HepG2 (cell line): Measurements from ENCODE around the gene PIK3R3. TPM values are rescaled to one million over a fixed set of nuclear protein-coding genes. Genes with fewer than 3 reads are reported as not detected.
A peak's percentile ranks its signal among the peaks of the same experiment; 100 is the strongest.

Experiments
- ATAC-seq: fragments of 200-7000 bp; cut with Tn5 transposase; 3 replicates; pipeline ENCODE4 v1.9.1; 2020; ENCODE audit warnings: mild to moderate bottlenecking, moderate library complexity
- BruUV-seq: library from RNA; stranded (reverse); fragments of 400-500 nt; replicated peaks from 2 replicates; lab custom pipeline; 2021; lab: Mats Ljungman, UMichigan
- CTCF ChIA-PET: fragments of 300-600 bp; formaldehyde crosslinking; extraction: SDS; loops from one replicate; lab custom pipeline; 2021; ENCODE audit warnings: low total read pairs, inconsistent platforms, low intra/inter-chr PET ratio; lab: Yijun Ruan, JAX
- POLR2A ChIA-PET: fragments of 350-600 bp; sonication (Branson Sonifier 250); formaldehyde crosslinking; loops from one replicate; lab custom pipeline; 2020; ENCODE audit warnings: antibody characterized with exemption, inconsistent platforms; lab: Yijun Ruan, JAX
- DNase-seq: peaks from one replicate; pipeline ENCODE4 v3.0.0-alpha.2; 2015; ENCODE audit warnings: low spot score
- FAIRE-seq: peaks from 3 replicates; lab custom pipeline; 2011; peaks lifted over from hg19 to GRCh38; lab: Jason Lieb, UNC
- H2AFZ ChIP-seq: one replicate; pipeline ENCODE4 v1.6.1; 2011; ENCODE audit warnings: low read length, inconsistent platforms
- H3K27ac ChIP-seq: fragments of 300-600 bp; 3 replicates; pipeline ENCODE4 v1.8.0; 2011; ENCODE audit warnings: mixed run types, mild to moderate bottlenecking, mixed read lengths, low read length, inconsistent platforms; ENCODE audit not compliant: insufficient read depth; ENCODE audit errors: extremely low read length
- H3K27me3 ChIP-seq, 2 experiments: fragments of 200-600 bp in 1 of 2; 2 replicates in 1 of 2; 3 replicates in 1 of 2; pipeline versions ENCODE4 v1.6.0 to v1.8.0; 2011; ENCODE audit warnings: low read length in 2 of 2, mild to moderate bottlenecking in 2 of 2, moderate library complexity in 2 of 2, inconsistent platforms in 1 of 2; ENCODE audit not compliant: insufficient read depth in 2 of 2, control insufficient read depth in 1 of 2
- H3K36me3 ChIP-seq, 2 experiments: fragments of 200-600 bp in 1 of 2; replicated peaks in 1 of 2; 2 replicates in 1 of 2; 3 replicates in 1 of 2; pipeline versions ENCODE4 v1.5.1 to v1.8.0; 2011; ENCODE audit warnings: low read length in 2 of 2, inconsistent platforms in 1 of 2; ENCODE audit not compliant: insufficient read depth in 2 of 2, control insufficient read depth in 1 of 2
- H3K4me1 ChIP-seq: 2 replicates; pipeline ENCODE4 v1.5.1; 2012; ENCODE audit warnings: low read length, inconsistent platforms; ENCODE audit not compliant: insufficient read depth
- H3K4me2 ChIP-seq: 2 replicates; pipeline ENCODE4 v1.6.0; 2011; ENCODE audit warnings: low read depth, low read length, inconsistent platforms
- H3K4me3 ChIP-seq, 3 experiments: fragments of 200-600 bp in 1 of 3; sonication (generic), shearing (Covaris generic) in 1 of 3; replicated peaks in 1 of 3; 2 replicates each; pipeline ENCODE4 v1.5.1; 2011 to 2016; ENCODE audit warnings: low read length in 3 of 3, inconsistent platforms in 2 of 3, low read depth in 2 of 3, mild to moderate bottlenecking in 2 of 3, control low read depth in 1 of 3, mixed read lengths in 1 of 3; ENCODE audit not compliant: insufficient read depth in 1 of 3
- H3K79me2 ChIP-seq: one replicate; pipeline ENCODE4 v1.6.1; 2011; ENCODE audit warnings: low read length, inconsistent platforms; ENCODE audit not compliant: insufficient read depth
- H3K9ac ChIP-seq: 2 replicates; pipeline ENCODE4 v1.6.0; 2011; ENCODE audit warnings: mild to moderate bottlenecking, low read depth, low read length, inconsistent platforms; ENCODE audit not compliant: insufficient read depth
- H3K9me3 ChIP-seq: 2 replicates; pipeline ENCODE4 v1.5.1; 2012; ENCODE audit warnings: mild to moderate bottlenecking, low read length
- H4K20me1 ChIP-seq: 2 replicates; pipeline ENCODE4 v1.6.0; 2011; ENCODE audit warnings: inconsistent platforms, mild to moderate bottlenecking, low read length, moderate library complexity; ENCODE audit not compliant: insufficient read depth
- ASH2L ChIP-seq: fragments of 300-600, 200-600 bp; sonication (generic); IDR thresholded peaks from 2 replicates; pipeline ENCODE4 v1.7.0; 2017; ENCODE audit warnings: low read depth, mild to moderate bottlenecking, moderate library complexity, mixed read lengths, low read length; ENCODE audit not compliant: insufficient read length
- CHCHD3 ChIP-seq: sonication (generic); formaldehyde crosslinking; IDR thresholded peaks from 2 replicates; pipeline ENCODE4 v1.8.0; 2022; ENCODE audit warnings: mild to moderate bottlenecking, missing genetic modification reagents, moderate library complexity
- CREB1 ChIP-seq, 2 experiments: fragments of 450-650 bp in 1 of 2; IDR thresholded peaks; 2 replicates each; pipeline ENCODE4 v1.6.1; 2016 to 2017; ENCODE audit warnings: control low read depth in 1 of 2, mild to moderate bottlenecking in 1 of 2, missing compliant biosample characterization in 1 of 2, missing genetic modification characterization in 1 of 2
- CSRNP1 ChIP-seq: sonication (generic); formaldehyde crosslinking; IDR thresholded peaks from 2 replicates; pipeline ENCODE4 v1.8.1; 2023; ENCODE audit warnings: mild to moderate bottlenecking, missing genetic modification reagents
- GZF1 ChIP-seq: sonication (generic); formaldehyde crosslinking; IDR thresholded peaks from 2 replicates; pipeline ENCODE4 v1.5.1; 2020; ENCODE audit warnings: mild to moderate bottlenecking, missing genetic modification reagents
- MEF2D ChIP-seq: sonication (generic); formaldehyde crosslinking; IDR thresholded peaks from 2 replicates; pipeline ENCODE4 v1.5.1; 2020; ENCODE audit warnings: mild to moderate bottlenecking, missing genetic modification reagents
- MXI1 ChIP-seq: IDR thresholded peaks from 3 replicates; pipeline ENCODE4 v1.6.1; 2012; ENCODE audit warnings: low read depth, low read length, inconsistent platforms, borderline replicate concordance
- PITX1 ChIP-seq: sonication (generic); formaldehyde crosslinking; IDR thresholded peaks from 2 replicates; pipeline ENCODE4 v1.5.1; 2020; ENCODE audit warnings: mild to moderate bottlenecking, missing genetic modification reagents
- ZNF780A ChIP-seq: sonication (generic); formaldehyde crosslinking; IDR thresholded peaks from 2 replicates; pipeline ENCODE4 v1.8.0; 2022; ENCODE audit warnings: mild to moderate bottlenecking, missing genetic modification reagents, moderate library complexity
- WGBS: methylation state at CpG from one replicate; pipeline ENCODE4 v1.1.6; 2017; ENCODE audit warnings: low lambda C conversion rate; 5-methylcytosine and 5-hydroxymethylcytosine counted together
- in situ Hi-C: cut with HindIII; loops from 2 replicates; pipeline ENCODE4 v1.10.0; 2017; ENCODE audit warnings: low pct_unique_long_range_greater_than_20kb; ENCODE audit not compliant: extremely low pct_ligation_motif_present
- intact Hi-C: fragments of 100-400 bp; cut with micrococcal nuclease; formaldehyde crosslinking; loops from one replicate; pipeline ENCODE4 v1.10.0; 2022; ENCODE audit not compliant: unreplicated experiment
- polyA plus RNA-seq, 8 experiments: library from polyadenylated mRNA; depleted of rRNA in 3 of 8; stranded (reverse) in 7 of 8; unstranded in 1 of 8; fragments of >200 nt; fragmentation: Illumina TruSeq in 4 of 8; extraction: Trizol in 4 of 8; gene quantifications; 2 replicates each; pipeline versions ENCODE4 v1.2.1 to v1.2.3, GENCODE V29; 2011 to 2016; ENCODE audit warnings: low read depth in 4 of 8, missing spikeins in 1 of 8, mixed read lengths in 1 of 8; ENCODE audit not compliant: insufficient read depth in 1 of 8
- total RNA-seq, 5 experiments: library from RNA; depleted of rRNA; stranded (reverse); fragments of >200 nt; fragmentation: Illumina TruSeq; extraction: Trizol; gene quantifications; 2 replicates each; pipeline ENCODE4 v1.2.3, GENCODE V29; 2016; ENCODE audit warnings: low read depth in 1 of 5

Gene PIK3R3
- total and polyA plus RNA-seq, 2 of the 13 experiments (the other 11 are each of a cell fraction or from before 2014, with no cell fraction given): 0.37 to 6.9 TPM

GRCh38 chr1:46176211-46176865 lies 43.9 kb upstream of the PIK3R3 start, which contains the start of gene P3R3URF (continued):
- no peak for TF ChIP-seq GZF1 (CRISPR knock-in tag)
- TF ChIP-seq PITX1 (CRISPR knock-in tag): no peak
- no peak for TF ChIP-seq CSRNP1 (CRISPR knock-in tag)
- TF ChIP-seq MXI1: no peak
- no peak for TF ChIP-seq CHCHD3 (CRISPR knock-in tag)
- TF ChIP-seq MEF2D (CRISPR knock-in tag): no peak

GRCh38 chr1:46175243-46175642 lies 42.8 kb upstream of the PIK3R3 start:
- WGBS: 0% methylated on average over 3 of the region's 3 CpGs
- Histone ChIP-seq H3K27ac (no peak overlapping the region), H2AFZ (peak overlapping the region; percentile 62), H4K20me1 (no peaks in the 10 kb centered on the region), H3K36me3 (no peaks in the 10 kb centered on the region), H3K4me3 (peak overlapping the region in 1 of 3 experiments; percentile 63; a peak in 1 of 6 replicates), H3K4me1 (peaks cover 37% of the 10 kb centered on the region), H3K79me2 (no peaks in the 10 kb centered on the region), H3K27me3 (peaks cover 0 to 10% of the 10 kb centered on the region in 2 experiments; a peak in 2 of 5 replicates), H3K4me2 (peak overlapping the region; percentile 70; the same call in 1 of the 2 replicates), H3K9ac (0 out of 2 replicates have a peak overlapping the region, but pooled peaks have one; percentile 33), H3K9me3 (no peaks in the 10 kb centered on the region)
- in situ Hi-C loops (loop anchor here (5.0 kb wide), 1 partner anchor 138 kb away; no protein-coding TSS in a partner anchor), intact Hi-C loops (loop anchor here (5.0 kb wide), 1 partner anchor 328 kb away; no protein-coding TSS in a partner anchor)
- no TSS peak for BruUV-seq
- FAIRE-seq (no peak), DNase-seq (no peak), ATAC-seq (peak; percentile 5; the same call in 2 of the 3 replicates)
- ChIA-PET POLR2A (no interaction called here), CTCF (no interaction called here)
- TF ChIP-seq CREB1 (IDR thresholded peaks at IDR 0.05): no peak
- TF ChIP-seq CREB1 (CRISPR knock-in tag; IDR thresholded peaks at IDR 0.05): 0 out of 2 replicates have a peak, but pooled peaks have one; percentile 17
- TF ChIP-seq ASH2L: no peak
- TF ChIP-seq ZNF780A (CRISPR knock-in tag): 0 out of 2 replicates have a peak, but pooled peaks have one; percentile 43
